GM12872 (cell line): Measurements from ENCODE around the gene PSORS1C2.

Source experiments
- CTCF ChIP-seq: IDR thresholded peaks from 3 replicates; pipeline ENCODE4 v1.5.1; 2011; ENCODE audit warnings: low read depth, mild to moderate bottlenecking, low read length, moderate library complexity; ENCODE audit not compliant: insufficient read depth

PSORS1C2 gene

GRCh38 chr6:31169123-31169857 lies 30.4 kb upstream of the PSORS1C2 start:
- TF ChIP-seq CTCF = no peak

DNA sequence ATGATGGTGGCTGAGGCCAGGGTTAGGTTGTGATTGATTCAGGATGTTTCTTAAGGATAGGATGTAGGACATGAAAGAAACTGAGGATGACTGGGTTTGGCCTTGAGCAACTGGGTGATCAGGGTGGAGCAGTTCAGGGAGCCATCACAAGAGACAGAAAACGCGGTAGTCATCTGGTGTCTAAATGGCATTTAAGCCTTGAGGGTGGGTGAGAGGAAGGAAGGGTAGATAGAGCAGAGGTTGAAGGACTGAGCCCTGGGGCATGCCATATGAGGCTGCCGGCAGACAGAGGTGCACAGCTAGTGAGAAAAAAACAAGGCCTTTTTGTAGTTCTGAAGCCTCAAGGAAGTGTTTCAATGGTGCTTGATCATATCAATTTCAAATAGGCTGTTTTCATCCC lies 29.7 kb upstream of the PSORS1C2 start:
- no peak for TF ChIP-seq CTCF

DNA sequence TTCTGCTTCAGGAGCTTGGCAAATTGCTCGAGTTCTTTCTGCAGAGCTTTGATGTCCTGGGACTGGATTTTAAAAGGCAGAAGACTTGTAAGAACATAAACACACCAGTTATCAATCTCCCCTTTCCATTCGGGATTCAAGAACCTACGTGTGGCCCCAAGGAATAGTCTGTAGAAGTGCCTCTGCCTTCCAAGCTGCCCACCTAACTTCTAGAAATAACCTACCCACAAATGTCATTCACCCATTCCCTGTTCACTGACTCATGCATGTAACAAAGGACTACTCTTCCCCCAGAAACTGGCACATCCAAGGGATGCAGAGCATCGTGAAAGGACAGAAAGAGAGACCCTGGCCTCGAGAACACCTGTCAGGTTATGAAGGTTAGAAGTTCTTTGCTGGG lies 27.1 kb upstream of the PSORS1C2 start:
- TF ChIP-seq CTCF = no peak

GRCh38 chr6:31163922-31164321 lies 25.1 kb upstream of the PSORS1C2 start:
- TF ChIP-seq CTCF = no peak

- no peak for TF ChIP-seq CTCF
Measured at GRCh38 chr6:31162463-31163165, 23.7 kb upstream of the PSORS1C2 start.

- TF ChIP-seq CTCF = no peak
Measured at GRCh38 chr6:31161216-31162126, 22.6 kb upstream of the PSORS1C2 start.
